DOHH2 (cell line): ENCODE data around the gene PPCS.

ENCODE experiments used
- H3F3A ChIP-seq: fragments of 200-600 bp; sonication (generic), shearing (Covaris generic); 2 replicates; pipeline ENCODE4 v1.6.0; 2016; ENCODE audit warnings: antibody characterized with exemption, mild to moderate bottlenecking; ENCODE audit not compliant: control insufficient read depth, insufficient read depth
- H3K27ac ChIP-seq: fragments of 200-600 bp; sonication (generic); 2 replicates; pipeline ENCODE4 v1.5.1; 2014; ENCODE audit warnings: low read depth, mild to moderate bottlenecking, low read length, moderate library complexity
- H3K27me3 ChIP-seq: fragments of 200-600 bp; sonication (generic); 2 replicates; pipeline ENCODE4 v1.6.1; 2014; ENCODE audit warnings: mild to moderate bottlenecking, low read length, mixed read lengths; ENCODE audit not compliant: control insufficient read depth
- H3K36me3 ChIP-seq: fragments of 200-600 bp; sonication (generic); 2 replicates; pipeline ENCODE4 v1.6.1; 2014; ENCODE audit warnings: mild to moderate bottlenecking, low read length, moderate library complexity, mixed read lengths; ENCODE audit not compliant: control insufficient read depth
- H3K4me1 ChIP-seq: fragments of 200-600 bp; sonication (generic); 2 replicates; pipeline ENCODE4 v1.6.1; 2014; ENCODE audit warnings: mild to moderate bottlenecking, low read length, mixed read lengths; ENCODE audit not compliant: control insufficient read depth
- H3K4me2 ChIP-seq: fragments of 200-600 bp; sonication (generic); 2 replicates; pipeline ENCODE4 v1.6.0; 2014; ENCODE audit warnings: mild to moderate bottlenecking, low read length, moderate library complexity
- H3K4me3 ChIP-seq: fragments of 200-600 bp; sonication (generic); 2 replicates; pipeline ENCODE4 v1.5.1; 2014; ENCODE audit warnings: mild to moderate bottlenecking, low read length, mixed read lengths
- H3K79me2 ChIP-seq: fragments of 200-600 bp; sonication (generic); 2 replicates; pipeline ENCODE4 v1.6.1; 2014; ENCODE audit warnings: mild to moderate bottlenecking, low read length, mixed read lengths; ENCODE audit not compliant: control insufficient read depth
- H3K9me2 ChIP-seq: fragments of 200-600 bp; sonication (generic); replicated peaks from 2 replicates; pipeline ENCODE4 v1.6.1; 2014; ENCODE audit warnings: mild to moderate bottlenecking, low read length, mixed read lengths; ENCODE audit not compliant: control insufficient read depth
- H3K9me3 ChIP-seq: fragments of 200-600 bp; sonication (generic); 2 replicates; pipeline ENCODE4 v1.6.1; 2014; ENCODE audit warnings: antibody characterized with exemption, low read length, mixed read lengths; ENCODE audit not compliant: control insufficient read depth, insufficient read depth
- H4K20me1 ChIP-seq: fragments of 200-600 bp; sonication (generic); 2 replicates; pipeline ENCODE4 v1.6.0; 2014; ENCODE audit warnings: low read depth, mild to moderate bottlenecking, antibody characterized with exemption, low read length, moderate library complexity; ENCODE audit not compliant: control insufficient read depth, insufficient read depth
- EZH2phosphoT487 ChIP-seq: fragments of 200-600 bp; sonication (generic); IDR thresholded peaks from 2 replicates; pipeline ENCODE4 v1.6.1; 2017; ENCODE audit warnings: borderline replicate concordance, mild to moderate bottlenecking, antibody characterized with exemption, low read length, moderate library complexity, mixed read lengths
- TF ChIP-seq, protein P1 (sequence below): fragments of 200-600 bp; sonication (generic); IDR thresholded peaks from one replicate; pipeline ENCODE4 v1.5.1; 2014; ENCODE audit warnings: antibody characterized with exemption, mild to moderate bottlenecking, low read depth, low read length; ENCODE audit not compliant: poor library complexity, severe bottlenecking

PPCS gene

DNA sequence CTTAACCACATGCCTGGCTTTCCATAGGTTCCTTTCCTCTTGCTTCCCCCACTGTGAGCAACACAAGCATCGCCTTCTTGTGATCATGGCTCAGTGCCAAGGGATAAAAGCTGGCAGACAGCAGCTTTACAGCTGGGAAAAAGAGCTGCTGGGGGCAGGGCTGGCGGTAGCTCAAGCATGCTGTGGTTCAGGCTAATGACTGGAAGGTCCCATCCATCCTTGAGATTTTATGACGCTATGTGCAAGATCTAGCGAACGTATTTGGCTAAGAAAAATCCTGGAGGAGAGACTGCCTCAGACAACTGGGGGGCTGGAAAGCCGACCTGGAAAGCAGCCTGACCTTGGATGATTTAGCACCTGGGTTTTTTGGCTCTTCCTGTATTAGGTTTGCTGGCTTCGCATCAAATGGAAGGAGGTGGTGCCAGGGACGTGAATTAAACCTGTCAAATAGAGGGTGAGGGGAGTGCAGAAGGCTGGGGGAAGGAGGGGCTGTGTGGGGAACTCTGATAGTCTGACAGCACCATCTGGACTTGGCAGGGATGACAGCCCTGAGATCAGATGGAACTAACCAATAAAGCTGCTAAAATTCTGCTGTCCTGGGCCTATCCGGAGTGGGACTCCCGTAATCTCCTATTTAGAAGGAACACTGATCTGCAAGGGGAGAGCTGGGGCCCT is 35.3 kb upstream of the PPCS start:
- no peaks in the 10 kb centered on the region for H3K9me2 ChIP-seq

DNA sequence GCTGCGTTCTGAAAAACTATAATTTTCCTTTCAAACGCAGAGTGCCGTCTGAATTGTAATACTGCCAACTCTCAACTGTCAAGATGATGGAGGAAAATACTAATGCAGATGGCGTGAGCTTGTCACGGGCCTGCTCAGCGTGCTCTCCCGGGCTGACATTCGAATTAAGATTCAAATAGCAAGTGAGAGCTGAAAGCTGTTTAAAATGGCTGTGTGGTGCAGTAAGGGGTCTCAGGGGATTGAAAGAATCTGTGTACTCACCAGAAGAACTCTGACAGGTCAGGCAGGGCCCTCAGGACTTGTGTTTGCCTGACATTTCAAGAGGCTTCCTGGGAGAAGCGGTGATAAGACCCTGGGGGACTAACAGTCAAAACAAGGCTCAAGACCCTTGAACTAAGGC is 33.6 kb upstream of the PPCS start:
- Histone ChIP-seq H3K79me2 (no peaks in the 10 kb centered on the region), H3K36me3 (no peaks in the 10 kb centered on the region), H3K4me2 (no peak overlapping the region), H3K4me1 (no peaks in the 10 kb centered on the region), H3K27me3 (peaks cover 4% of the 10 kb centered on the region; the same call in 1 of the 2 replicates), H3K4me3 (no peak overlapping the region), H3K9me3 (no peaks in the 10 kb centered on the region), H3K27ac (no peak overlapping the region), H3K9me2 (no peaks in the 10 kb centered on the region), H3F3A (no peaks in the 10 kb centered on the region), H4K20me1 (no peaks in the 10 kb centered on the region)
- TF ChIP-seq EZH2phosphoT487 = no peak
- TF ChIP-seq, protein P1, sequence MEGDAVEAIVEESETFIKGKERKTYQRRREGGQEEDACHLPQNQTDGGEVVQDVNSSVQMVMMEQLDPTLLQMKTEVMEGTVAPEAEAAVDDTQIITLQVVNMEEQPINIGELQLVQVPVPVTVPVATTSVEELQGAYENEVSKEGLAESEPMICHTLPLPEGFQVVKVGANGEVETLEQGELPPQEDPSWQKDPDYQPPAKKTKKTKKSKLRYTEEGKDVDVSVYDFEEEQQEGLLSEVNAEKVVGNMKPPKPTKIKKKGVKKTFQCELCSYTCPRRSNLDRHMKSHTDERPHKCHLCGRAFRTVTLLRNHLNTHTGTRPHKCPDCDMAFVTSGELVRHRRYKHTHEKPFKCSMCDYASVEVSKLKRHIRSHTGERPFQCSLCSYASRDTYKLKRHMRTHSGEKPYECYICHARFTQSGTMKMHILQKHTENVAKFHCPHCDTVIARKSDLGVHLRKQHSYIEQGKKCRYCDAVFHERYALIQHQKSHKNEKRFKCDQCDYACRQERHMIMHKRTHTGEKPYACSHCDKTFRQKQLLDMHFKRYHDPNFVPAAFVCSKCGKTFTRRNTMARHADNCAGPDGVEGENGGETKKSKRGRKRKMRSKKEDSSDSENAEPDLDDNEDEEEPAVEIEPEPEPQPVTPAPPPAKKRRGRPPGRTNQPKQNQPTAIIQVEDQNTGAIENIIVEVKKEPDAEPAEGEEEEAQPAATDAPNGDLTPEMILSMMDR = no peak

More for the DNA sequence above, 35.3 kb upstream of the PPCS start:
- TF ChIP-seq EZH2phosphoT487 = no peak
- TF ChIP-seq, protein P1 = no peak
- H3K4me3 ChIP-seq = no peak overlapping the region
- no peaks in the 10 kb centered on the region for H3K79me2 ChIP-seq
- H3K4me2 ChIP-seq = no peak overlapping the region
- H3K9me3 ChIP-seq = no peaks in the 10 kb centered on the region
- no peaks in the 10 kb centered on the region for H3K4me1 ChIP-seq
- H3F3A ChIP-seq = no peaks in the 10 kb centered on the region
- H3K27ac ChIP-seq = no peak overlapping the region
- no peaks in the 10 kb centered on the region for H3K36me3 ChIP-seq
- H4K20me1 ChIP-seq = no peaks in the 10 kb centered on the region
- peaks cover 4% of the 10 kb centered on the region; the same call in 1 of the 2 replicates for H3K27me3 ChIP-seq

DNA sequence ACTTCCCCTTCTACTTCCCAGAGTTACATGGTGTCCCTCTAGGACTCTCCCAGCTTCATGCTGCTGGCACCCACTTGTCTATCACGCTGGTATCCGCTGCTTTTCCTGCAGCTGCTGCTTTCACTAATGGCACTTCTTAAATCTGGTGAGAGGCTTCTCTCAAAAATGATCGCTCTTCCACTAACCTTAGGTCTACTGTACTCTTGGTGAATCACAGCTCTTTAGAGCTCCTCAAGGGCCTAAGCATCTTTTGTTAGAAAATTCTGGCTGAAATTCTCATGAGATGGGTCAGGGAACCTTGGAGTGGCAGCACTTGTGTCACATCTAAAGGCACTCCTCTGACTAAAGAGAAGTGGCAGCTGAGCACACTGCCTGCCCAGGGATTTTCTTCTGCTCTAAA is 32.7 kb upstream of the PPCS start:
- Histone ChIP-seq H4K20me1 (no peaks in the 10 kb centered on the region), H3K79me2 (no peaks in the 10 kb centered on the region), H3K27me3 (peaks cover 4% of the 10 kb centered on the region; the same call in 1 of the 2 replicates), H3K4me1 (no peaks in the 10 kb centered on the region), H3K4me3 (no peak overlapping the region), H3K9me2 (no peaks in the 10 kb centered on the region), H3K27ac (no peak overlapping the region), H3K36me3 (no peaks in the 10 kb centered on the region), H3K4me2 (no peak overlapping the region), H3F3A (no peaks in the 10 kb centered on the region), H3K9me3 (no peaks in the 10 kb centered on the region)
- no peak for TF ChIP-seq EZH2phosphoT487
- TF ChIP-seq, protein P1 = no peak
